Ovary (tissue), 9 donors: ENCODE results near the gene ADGRB3. TPM values are rescaled to one million over a fixed set of nuclear protein-coding genes. Genes with fewer than 3 reads are reported as not detected.

ENCODE experiments used
- DNase-seq, 5 donors: peaks; one replicate each; pipeline ENCODE4 v3.0.0-alpha.2; 2019 to 2020
- H3K27ac ChIP-seq, 2 donors: fragments of 200-600 bp; one replicate each; pipeline versions ENCODE4 v1.5.1 to v1.8.0; 2019 to 2022
- H3K27me3 ChIP-seq: fragments of 200-600 bp; one replicate; pipeline ENCODE4 v1.8.0; 2022
- H3K36me3 ChIP-seq: fragments of 200-600 bp; sonication (generic); one replicate; pipeline ENCODE4 v1.5.1; 2019
- H3K4me1 ChIP-seq: one replicate; pipeline ENCODE4 v1.8.1; 2013; ENCODE audit warnings: mild to moderate bottlenecking, moderate library complexity; ENCODE audit not compliant: insufficient read depth
- H3K4me3 ChIP-seq: fragments of 200-600 bp; sonication (generic); one replicate; pipeline ENCODE4 v1.5.1; 2017
- H3K9me3 ChIP-seq, 2 donors: fragments of 200-600 bp in 1 of 2; sonication (generic) in 1 of 2; one replicate each; pipeline versions ENCODE4 v1.5.1 to v1.8.1; 2013 to 2019; ENCODE audit warnings: mild to moderate bottlenecking in 1 of 2, moderate library complexity in 1 of 2
- EP300 ChIP-seq: sonication (generic); formaldehyde crosslinking; IDR thresholded peaks from one replicate; pipeline ENCODE4 v1.6.1; 2017; ENCODE audit warnings: antibody characterized with exemption
- POLR2A ChIP-seq: fragments of 450-650 bp; IDR thresholded peaks from one replicate; pipeline ENCODE4 v1.6.1; 2017; ENCODE audit warnings: antibody characterized with exemption, mild to moderate bottlenecking, moderate library complexity
- WGBS, 3 donors: extraction: QIAGEN DNeasy Blood & Tissue Kit in 1 of 3; methylation state at CpG; one replicate each; pipeline versions ENCODE4 v1.1.5 to v1.1.7; 2013 to 2017; 5-methylcytosine and 5-hydroxymethylcytosine counted together
- intact Hi-C, 4 donors: fragments of 100-400 bp; cut with DNase I; formaldehyde crosslinking; loops; one replicate each; pipeline versions ENCODE4 v1.11.0 to v1.15.1; 2022 to 2023
- polyA plus RNA-seq, 2 donors: library from polyadenylated mRNA; stranded (reverse); fragments of 200-250 nt in 1 of 2; fragments of 350-450 nt in 1 of 2; fragmentation: Illumina TruSeq in 1 of 2; extraction: RNeasy Lipid Tissue Mini Kit (QIAGEN cat#74804) in 1 of 2; gene quantifications; one replicate each; pipeline ENCODE4 v1.2.3, GENCODE V29; 2013 to 2014
- total RNA-seq, 7 donors: library from RNA; depleted of rRNA in 2 of 7; stranded (reverse); fragments of >200 nt in 2 of 7; fragmentation: NEBNext Ultra II Directional in 3 of 7; extraction: Animal tissue kit (Norgen Biotek cat#: 25700) in 3 of 7; gene quantifications; one replicate each; pipeline versions ENCODE4 v1.1.0 to v1.2.4, GENCODE V29; 2016 to 2023
- TF ChIP-seq, protein P1 (sequence below), 3 donors: fragments of 450-650 bp in 2 of 3; fragments of 200-600 bp in 1 of 3; IDR thresholded peaks; one replicate each; pipeline versions ENCODE4 v1.5.1 to v1.8.0; 2016 to 2022; ENCODE audit warnings: antibody characterized with exemption in 3 of 3, mild to moderate bottlenecking in 1 of 3
- donor health status: DM: no; HTN: no; CAD: no; lungs with moderate emphysema.
- donor health status: DM: no; HTN: no; CAD: no.
- donor health status: Bipolar disorder and iron deficiency.
- donor health status: DM: yes; HTN: yes; CAD: no.
- donor health status: DM: no; HTN: no; CAD: no.
- donor health status: DM: yes; HTN: yes; CAD: no.

The ADGRB3 gene
- total and polyA plus RNA-seq, 9 donors: 0.28 to 3.0 (median 1.4) TPM

GRCh38 chr6:69061066-69061465 is 426.0 kb downstream of the ADGRB3 start:
- 63 to 84% (median 73%) methylated on average over 4 of the region's 4 CpGs for WGBS, 3 donors
- no peak for TF ChIP-seq EP300
- TF ChIP-seq POLR2A: no peak
- TF ChIP-seq, protein P1, sequence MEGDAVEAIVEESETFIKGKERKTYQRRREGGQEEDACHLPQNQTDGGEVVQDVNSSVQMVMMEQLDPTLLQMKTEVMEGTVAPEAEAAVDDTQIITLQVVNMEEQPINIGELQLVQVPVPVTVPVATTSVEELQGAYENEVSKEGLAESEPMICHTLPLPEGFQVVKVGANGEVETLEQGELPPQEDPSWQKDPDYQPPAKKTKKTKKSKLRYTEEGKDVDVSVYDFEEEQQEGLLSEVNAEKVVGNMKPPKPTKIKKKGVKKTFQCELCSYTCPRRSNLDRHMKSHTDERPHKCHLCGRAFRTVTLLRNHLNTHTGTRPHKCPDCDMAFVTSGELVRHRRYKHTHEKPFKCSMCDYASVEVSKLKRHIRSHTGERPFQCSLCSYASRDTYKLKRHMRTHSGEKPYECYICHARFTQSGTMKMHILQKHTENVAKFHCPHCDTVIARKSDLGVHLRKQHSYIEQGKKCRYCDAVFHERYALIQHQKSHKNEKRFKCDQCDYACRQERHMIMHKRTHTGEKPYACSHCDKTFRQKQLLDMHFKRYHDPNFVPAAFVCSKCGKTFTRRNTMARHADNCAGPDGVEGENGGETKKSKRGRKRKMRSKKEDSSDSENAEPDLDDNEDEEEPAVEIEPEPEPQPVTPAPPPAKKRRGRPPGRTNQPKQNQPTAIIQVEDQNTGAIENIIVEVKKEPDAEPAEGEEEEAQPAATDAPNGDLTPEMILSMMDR (IDR thresholded peaks at IDR 0.05): no peak
- intact Hi-C loops: no loop called here
- H3K4me3 ChIP-seq: no peak overlapping the region
- H3K4me1 ChIP-seq: no peaks in the 10 kb centered on the region
- no peaks in the 10 kb centered on the region for H3K36me3 ChIP-seq
- H3K9me3 ChIP-seq: no peaks in the 10 kb centered on the region
- no peak overlapping the region for H3K27ac ChIP-seq
- DNase-seq: no peak
- no peaks in the 10 kb centered on the region for H3K27me3 ChIP-seq

DNA sequence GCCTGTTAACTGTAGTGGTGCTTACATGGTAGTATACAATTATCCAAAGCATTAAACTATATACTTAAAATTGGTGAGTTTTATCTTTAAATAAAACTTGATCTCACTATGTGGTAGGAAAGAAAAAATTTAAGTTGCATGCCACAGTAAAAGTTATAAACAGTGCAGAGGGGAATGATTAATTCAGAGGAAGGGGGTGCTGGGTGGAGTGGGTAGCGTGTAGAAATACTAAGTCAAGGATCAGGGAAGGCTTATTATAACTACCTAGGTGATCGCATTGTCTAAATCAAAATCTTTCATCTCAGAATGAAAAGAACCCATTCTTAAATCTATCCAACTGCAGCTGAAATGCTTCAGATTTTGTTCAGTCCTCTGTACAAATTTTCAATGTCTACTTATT is 428.3 kb downstream of the ADGRB3 start:
- Histone ChIP-seq H3K4me1 (no peaks in the 10 kb centered on the region), H3K4me3 (no peak overlapping the region), H3K27me3 (no peaks in the 10 kb centered on the region), H3K9me3 (no peaks in the 10 kb centered on the region), H3K27ac (no peak overlapping the region), H3K36me3 (no peaks in the 10 kb centered on the region)
- WGBS, 3 donors: 93 to 94% (median 93%) methylated on average over 2 of the region's 2 CpGs
- DNase-seq: no peak
- intact Hi-C loops: no loop called here
- TF ChIP-seq, protein P1 (IDR thresholded peaks at IDR 0.05): no peak
- TF ChIP-seq POLR2A (no peak), EP300 (no peak)

DNA sequence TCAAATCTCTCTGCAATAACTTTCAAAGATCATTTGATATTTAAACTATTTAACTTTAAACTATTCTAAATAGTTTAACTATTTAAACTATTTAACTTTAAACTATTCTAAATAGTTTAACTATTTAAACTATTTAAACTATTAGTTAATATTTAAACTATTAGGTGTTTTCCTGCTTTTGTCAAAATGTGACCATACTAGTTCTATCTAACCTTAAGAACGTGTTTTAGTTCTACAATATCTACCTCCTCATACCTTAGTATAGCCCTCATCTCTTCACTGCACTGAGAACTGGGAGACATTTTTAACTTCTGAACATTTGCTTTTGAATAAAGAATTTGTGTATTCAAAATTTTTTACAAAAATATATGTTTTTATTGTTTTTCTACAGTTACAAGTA is 429.1 kb downstream of the ADGRB3 start:
- 62 to 77% (median 71%) methylated on average over 1 of the region's 1 CpG for WGBS, 3 donors
- intact Hi-C loops: no loop called here

DNA sequence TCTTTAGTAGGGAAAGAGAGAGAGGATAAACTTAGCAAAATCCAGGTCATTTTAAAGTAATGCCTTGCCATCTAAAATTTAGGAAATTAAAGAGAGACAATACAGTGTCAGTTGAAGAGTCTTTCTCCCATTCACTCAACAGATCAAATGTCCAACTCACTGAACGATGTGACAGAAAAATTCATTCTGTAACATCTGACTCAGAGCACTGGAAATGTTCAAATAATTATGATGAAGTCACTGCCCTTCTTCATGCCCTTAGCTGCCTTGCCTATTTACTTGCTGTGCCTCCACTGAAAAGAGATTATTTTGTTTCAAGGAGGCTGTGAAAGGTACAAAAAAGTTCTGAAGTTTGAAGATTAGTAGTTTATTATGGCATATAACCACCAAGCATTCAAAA is 434.8 kb downstream of the ADGRB3 start:
- no peaks in the 10 kb centered on the region for H3K9me3 ChIP-seq
- no peak overlapping the region for H3K4me3 ChIP-seq
- no peak overlapping the region for H3K27ac ChIP-seq
- 72 to 89% (median 77%) methylated on average over 1 of the region's 1 CpG for WGBS, 3 donors
- TF ChIP-seq POLR2A (no peak), EP300 (no peak)
- TF ChIP-seq, protein P1 (IDR thresholded peaks at IDR 0.05): no peak
- intact Hi-C loops: no loop called here
- H3K36me3 ChIP-seq: no peaks in the 10 kb centered on the region
- no peak for DNase-seq
- H3K4me1 ChIP-seq: no peaks in the 10 kb centered on the region
- H3K27me3 ChIP-seq: no peaks in the 10 kb centered on the region

More for the DNA sequence above, 429.1 kb downstream of the ADGRB3 start:
- Histone ChIP-seq H3K9me3 (no peaks in the 10 kb centered on the region), H3K4me3 (no peak overlapping the region), H3K36me3 (no peaks in the 10 kb centered on the region), H3K4me1 (no peaks in the 10 kb centered on the region), H3K27me3 (no peaks in the 10 kb centered on the region), H3K27ac (no peak overlapping the region)
- TF ChIP-seq, protein P1 (IDR thresholded peaks at IDR 0.05): no peak
- TF ChIP-seq EP300: no peak
- no peak for TF ChIP-seq POLR2A
- DNase-seq: no peak
